Endothelial cell of umbilical vein (primary cell): ENCODE measurements around the gene GPR151. TPM values are rescaled to one million over a fixed set of nuclear protein-coding genes. Genes with fewer than 3 reads are reported as not detected.

Source experiments
- BruUV-seq: library from RNA; stranded (reverse); fragments of 400-500 nt; replicated peaks from 2 replicates; lab custom pipeline; 2021; lab: Mats Ljungman, UMichigan
- CTCF ChIA-PET: fragments of 300-600, 350-600 bp; sonication (Branson Sonifier 250); formaldehyde crosslinking; loops from one replicate; lab custom pipeline; 2021; ENCODE audit warnings: antibody characterized with exemption, inconsistent platforms; lab: Charles Lee
- POLR2A ChIA-PET: fragments of 300-600, 350-600 bp; sonication (Branson Sonifier 250); formaldehyde crosslinking; loops from one replicate; lab custom pipeline; 2021; ENCODE audit warnings: antibody characterized with exemption, inconsistent platforms; lab: Charles Lee
- DNase-seq: peaks from one replicate; pipeline ENCODE4 v3.0.0-alpha.2; 2011; ENCODE audit warnings: low read depth, low spot score
- FAIRE-seq: peaks from 2 replicates; lab custom pipeline; 2011; peaks lifted over from hg19 to GRCh38; lab: Jason Lieb, UNC
- H2AFZ ChIP-seq: 2 replicates; pipeline ENCODE4 v1.6.0; 2012; ENCODE audit warnings: low read depth, low read length, control low read depth, inconsistent platforms
- H3K27ac ChIP-seq: 2 replicates; pipeline ENCODE4 v1.5.1; 2011; ENCODE audit warnings: low read depth, mild to moderate bottlenecking, control low read depth, low read length, moderate library complexity; ENCODE audit not compliant: insufficient read depth
- H3K27me3 ChIP-seq, 2 experiments: 2 replicates each; pipeline versions ENCODE4 v1.6.0 to v1.6.1; 2011; ENCODE audit warnings: low read length in 2 of 2, mixed read lengths in 1 of 2; ENCODE audit not compliant: control insufficient read depth in 2 of 2, insufficient read depth in 2 of 2
- H3K36me3 ChIP-seq, 2 experiments: 2 replicates in 1 of 2; 3 replicates in 1 of 2; pipeline ENCODE4 v1.5.1; 2011; ENCODE audit warnings: low read length in 2 of 2, mild to moderate bottlenecking in 1 of 2, moderate library complexity in 1 of 2; ENCODE audit not compliant: control insufficient read depth in 2 of 2, insufficient read depth in 2 of 2; ENCODE audit errors: extremely low read depth in 1 of 2
- H3K4me1 ChIP-seq: 3 replicates; pipeline ENCODE4 v1.5.1; 2011; ENCODE audit warnings: mild to moderate bottlenecking, low read length; ENCODE audit not compliant: control insufficient read depth, insufficient read depth; ENCODE audit errors: extremely low read depth
- H3K4me2 ChIP-seq: 2 replicates; pipeline ENCODE4 v1.6.1; 2011; ENCODE audit warnings: low read length, control low read depth, mixed read lengths; ENCODE audit not compliant: insufficient read depth
- H3K4me3 ChIP-seq, 3 experiments: fragments of 200-600 bp in 1 of 3; sonication (generic), shearing (Covaris generic) in 1 of 3; replicated peaks in 1 of 3; 2 replicates each; pipeline ENCODE4 v1.5.1; 2011 to 2016; ENCODE audit warnings: control low read depth in 3 of 3, low read length in 3 of 3, mild to moderate bottlenecking in 2 of 3, inconsistent platforms in 1 of 3, low read depth in 1 of 3, moderate library complexity in 1 of 3; ENCODE audit not compliant: insufficient read depth in 1 of 3
- H3K79me2 ChIP-seq: 2 replicates; pipeline ENCODE4 v1.6.0; 2012; ENCODE audit warnings: low read length, inconsistent platforms; ENCODE audit not compliant: control insufficient read depth, insufficient read depth
- H3K9ac ChIP-seq: replicated peaks from 2 replicates; pipeline ENCODE3; 2011; ENCODE audit warnings: low read length, control low read depth; ENCODE audit not compliant: insufficient read depth; ENCODE audit errors: extremely low read depth
- H3K9me1 ChIP-seq: replicated peaks from 3 replicates; pipeline ENCODE4 v1.6.0; 2011; ENCODE audit warnings: mild to moderate bottlenecking, low read length; ENCODE audit not compliant: control insufficient read depth, insufficient read depth; ENCODE audit errors: extremely low read depth
- H3K9me3 ChIP-seq: replicated peaks from 2 replicates; pipeline ENCODE4 v1.5.1; 2012; ENCODE audit warnings: low read length, inconsistent platforms; ENCODE audit not compliant: control insufficient read depth, insufficient read depth
- H4K20me1 ChIP-seq: replicated peaks from 2 replicates; pipeline ENCODE3; 2011; ENCODE audit warnings: mild to moderate bottlenecking, low read length; ENCODE audit not compliant: control insufficient read depth, insufficient read depth; ENCODE audit errors: extremely low read depth
- FOS ChIP-seq: IDR thresholded peaks from 2 replicates; pipeline ENCODE4 v1.6.1; 2011; ENCODE audit warnings: mild to moderate bottlenecking, low read length, moderate library complexity, borderline replicate concordance; ENCODE audit not compliant: insufficient read depth
- GATA2 ChIP-seq: IDR thresholded peaks from 2 replicates; pipeline ENCODE4 v1.7.0; 2011; ENCODE audit warnings: low read depth, mild to moderate bottlenecking, moderate library complexity, mixed read lengths, low read length; ENCODE audit not compliant: insufficient read length, insufficient read depth
- MYC ChIP-seq: IDR thresholded peaks from one replicate; pipeline ENCODE4 v1.6.1; 2011; ENCODE audit warnings: mild to moderate bottlenecking, low read depth, low read length
- POLR2AphosphoS5 ChIP-seq: IDR thresholded peaks from 2 replicates; pipeline ENCODE4 v1.6.1; 2012; ENCODE audit warnings: low read depth, mild to moderate bottlenecking, control low read depth, low read length, moderate library complexity; ENCODE audit not compliant: insufficient read depth
- dilution Hi-C: fragments of 300-500 bp; cut with MboI; formaldehyde crosslinking; loops from one replicate; pipeline ENCODE4 v1.15.0; 2019; ENCODE audit warnings: low sequenced_read_pairs; ENCODE audit not compliant: extremely low pct_ligation_motif_present
- intact Hi-C: fragments of 100-400 bp; cut with micrococcal nuclease; formaldehyde crosslinking; loops from one replicate; pipeline ENCODE4 v1.10.0; 2022
- polyA plus RNA-seq, 4 experiments: library from polyadenylated mRNA; depleted of rRNA in 3 of 4; stranded (reverse) in 3 of 4; unstranded in 1 of 4; fragments of >200 nt; gene quantifications; 2 replicates each; pipeline versions ENCODE4 v1.2.1 to v1.2.3, GENCODE V29; 2011 to 2012; ENCODE audit warnings: missing spikeins in 1 of 4
- total RNA-seq: library from RNA; stranded (reverse); gene quantifications from 2 replicates; pipeline ENCODE4 v1.2.3, GENCODE V29; 2021
- TF ChIP-seq, protein P1 (sequence below), 2 donors: IDR thresholded peaks; 1 replicate in 1 of 2; 2 replicates in 1 of 2; pipeline ENCODE4 v1.5.1; 2011; ENCODE audit warnings: low read length in 2 of 2, mild to moderate bottlenecking in 2 of 2, moderate library complexity in 2 of 2, control low read depth in 1 of 2, inconsistent platforms in 1 of 2, low read depth in 1 of 2; ENCODE audit not compliant: insufficient read depth in 1 of 2; ENCODE audit errors: extremely low read depth in 1 of 2

Gene GPR151
- total and polyA plus RNA-seq, 2 donors (not counting 3 experiments of a cell fraction or from before 2014, with no cell fraction given): 0.06 TPM; not detected in 1

DNA sequence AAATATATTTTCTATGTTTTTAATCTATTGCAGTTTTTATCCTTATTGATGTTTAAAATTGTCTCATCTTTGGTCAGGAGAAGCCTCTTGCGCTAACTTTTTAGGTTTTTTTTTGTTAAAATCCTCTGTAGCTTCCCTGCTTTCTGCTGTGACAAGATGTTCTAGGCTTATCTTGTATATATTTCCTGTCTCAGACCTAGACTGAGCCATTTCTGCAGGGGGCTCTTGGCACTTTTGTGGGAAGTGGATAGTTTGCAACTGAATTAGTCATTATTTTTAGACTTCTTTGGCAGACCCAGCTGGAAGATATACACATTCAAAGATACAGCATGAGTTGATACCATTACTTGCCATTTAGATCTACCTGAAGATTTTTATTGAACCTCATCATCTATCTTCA, 40.1 kb downstream of the GPR151 start:
- peaks cover 17% of the 10 kb centered on the region for H3K79me2 ChIP-seq
- H3K4me3 ChIP-seq: no peak overlapping the region
- no TSS peak for BruUV-seq
- intact Hi-C loops: no loop called here
- H3K4me2 ChIP-seq: peak overlapping the region; percentile 10
- dilution Hi-C loops: no loop called here
- TF ChIP-seq GATA2: peak; percentile 77
- TF ChIP-seq, protein P1, sequence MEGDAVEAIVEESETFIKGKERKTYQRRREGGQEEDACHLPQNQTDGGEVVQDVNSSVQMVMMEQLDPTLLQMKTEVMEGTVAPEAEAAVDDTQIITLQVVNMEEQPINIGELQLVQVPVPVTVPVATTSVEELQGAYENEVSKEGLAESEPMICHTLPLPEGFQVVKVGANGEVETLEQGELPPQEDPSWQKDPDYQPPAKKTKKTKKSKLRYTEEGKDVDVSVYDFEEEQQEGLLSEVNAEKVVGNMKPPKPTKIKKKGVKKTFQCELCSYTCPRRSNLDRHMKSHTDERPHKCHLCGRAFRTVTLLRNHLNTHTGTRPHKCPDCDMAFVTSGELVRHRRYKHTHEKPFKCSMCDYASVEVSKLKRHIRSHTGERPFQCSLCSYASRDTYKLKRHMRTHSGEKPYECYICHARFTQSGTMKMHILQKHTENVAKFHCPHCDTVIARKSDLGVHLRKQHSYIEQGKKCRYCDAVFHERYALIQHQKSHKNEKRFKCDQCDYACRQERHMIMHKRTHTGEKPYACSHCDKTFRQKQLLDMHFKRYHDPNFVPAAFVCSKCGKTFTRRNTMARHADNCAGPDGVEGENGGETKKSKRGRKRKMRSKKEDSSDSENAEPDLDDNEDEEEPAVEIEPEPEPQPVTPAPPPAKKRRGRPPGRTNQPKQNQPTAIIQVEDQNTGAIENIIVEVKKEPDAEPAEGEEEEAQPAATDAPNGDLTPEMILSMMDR (IDR thresholded peaks at IDR 0.05; ENCODE audit: extremely low read depth in 1 of 2, insufficient read depth in 1 of 2, low read depth in 1 of 2, low read length in 2 of 2): no peak
- DNase-seq: peak; percentile 47
- H2AFZ ChIP-seq: no peak overlapping the region
- no peaks in the 10 kb centered on the region for H3K9me3 ChIP-seq
- no peaks in the 10 kb centered on the region for H4K20me1 ChIP-seq
- H3K36me3 ChIP-seq: peaks cover 11 to 14% of the 10 kb centered on the region in 2 experiments
- CTCF ChIA-PET: interaction anchor here (1.5 kb wide), 1 partner anchor 11 kb away, joined by 3 read pairs; no protein-coding TSS in a partner anchor
- H3K27me3 ChIP-seq: no peaks in the 10 kb centered on the region
- peaks cover 30% of the 10 kb centered on the region for H3K4me1 ChIP-seq
- no peak overlapping the region for H3K27ac ChIP-seq
- peak; percentile 63 for FAIRE-seq
- H3K9ac ChIP-seq: no peak overlapping the region
- H3K9me1 ChIP-seq: no peaks in the 10 kb centered on the region
- POLR2A ChIA-PET: no interaction called here

DNA sequence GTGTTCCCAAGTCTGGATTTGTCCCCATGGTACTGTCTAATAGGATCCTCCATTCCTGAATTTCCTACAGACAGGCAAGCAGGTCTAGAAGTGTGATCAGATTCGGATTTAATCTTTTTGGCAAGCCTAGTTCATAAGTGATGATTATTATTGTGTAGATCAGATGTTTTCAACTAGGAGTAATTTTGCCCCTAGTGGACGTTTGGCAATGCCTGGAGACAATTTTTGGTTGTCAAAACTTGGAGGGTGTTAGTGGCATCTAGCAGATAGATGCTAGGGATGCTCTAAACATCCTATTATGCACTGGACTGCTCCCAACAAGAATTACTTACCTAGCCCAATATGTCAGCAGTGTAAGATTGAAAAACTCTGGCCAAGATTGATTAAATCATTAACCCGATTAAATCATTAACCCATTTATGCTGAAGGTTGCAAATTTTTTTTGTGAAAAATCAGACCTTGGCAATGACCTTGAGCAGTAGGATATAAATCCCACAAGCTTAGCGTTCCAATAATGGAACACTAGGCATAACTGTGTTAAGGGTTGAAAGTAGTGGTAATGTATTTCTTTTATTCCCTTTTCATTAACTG, 40.7 kb downstream of the GPR151 start:
- H3K36me3 ChIP-seq: peaks cover 12 to 15% of the 10 kb centered on the region in 2 experiments
- no peak overlapping the region for H3K4me3 ChIP-seq
- H3K27me3 ChIP-seq: no peaks in the 10 kb centered on the region
- dilution Hi-C loops (no loop called here), intact Hi-C loops (no loop called here)
- H3K9ac ChIP-seq: no peak overlapping the region
- H3K9me1 ChIP-seq: no peaks in the 10 kb centered on the region
- no peaks in the 10 kb centered on the region for H4K20me1 ChIP-seq
- FAIRE-seq (no peak), DNase-seq (peak; percentile 77)
- peak overlapping the region; percentile 52 for H3K4me2 ChIP-seq
- no peaks in the 10 kb centered on the region for H3K9me3 ChIP-seq
- H2AFZ ChIP-seq: no peak overlapping the region
- ChIA-PET POLR2A (no interaction called here), CTCF (interaction anchor here (1.0 kb wide), 1 partner anchor 10 kb away, joined by 3 read pairs; no protein-coding TSS in a partner anchor)
- no TSS peak for BruUV-seq
- H3K4me1 ChIP-seq: peaks cover 30% of the 10 kb centered on the region
- H3K79me2 ChIP-seq: peaks cover 15% of the 10 kb centered on the region
- no peak for TF ChIP-seq MYC
- TF ChIP-seq, protein P1 (IDR thresholded peaks at IDR 0.05; ENCODE audit: extremely low read depth in 1 of 2, insufficient read depth in 1 of 2, low read depth in 1 of 2, low read length in 2 of 2): peak; percentile 32 to 42
- no peak for TF ChIP-seq FOS
- no peak for TF ChIP-seq POLR2AphosphoS5
- peak overlapping the region; percentile 5 for H3K27ac ChIP-seq
